GM21390 (cell line): ENCODE data around the gene METTL22.
"Not testable (repeated sequence)": the region's sequence is repeated elsewhere in the genome, so short reads cannot be mapped to it uniquely, and the experiment has no call there.

Experiments
- ATAC-seq: cut with Tn5 transposase; IDR thresholded peaks from one replicate; pipeline ENCODE4 v1.9.1; 2021; ENCODE audit not compliant: unreplicated experiment

METTL22 gene

GRCh38 chr16:8631373-8631772 lies 9.9 kb downstream of the METTL22 start:
- ATAC-seq, result no peak

GRCh38 chr16:8631818-8632465 lies 10.4 kb downstream of the METTL22 start:
- ATAC-seq, result no peak

GRCh38 chr16:8632675-8633182 lies 11.2 kb downstream of the METTL22 start:
- ATAC-seq, result no peak

- no peak for ATAC-seq
Observed at GRCh38 chr16:8634991-8635736, 13.7 kb downstream of the METTL22 start.

- no peak for ATAC-seq
Observed at GRCh38 chr16:8639694-8640093, 18.2 kb downstream of the METTL22 start.

- ATAC-seq, result no peak
Observed at GRCh38 chr16:8641671-8642070, 20.2 kb downstream of the METTL22 start.

- no peak for ATAC-seq
Observed at GRCh38 chr16:8642146-8642545, 20.6 kb downstream of the METTL22 start.

GRCh38 chr16:8644211-8645140 lies 23.0 kb downstream of the METTL22 start:
- ATAC-seq, result no peak

GRCh38 chr16:8645141-8645521 lies 23.6 kb downstream of the METTL22 start:
- ATAC-seq, result no peak

GRCh38 chr16:8645831-8646230 lies 24.3 kb downstream of the METTL22 start:
- ATAC-seq, result no peak

- ATAC-seq, result no peak
Observed at GRCh38 chr16:8646326-8647053, 25.0 kb downstream of the METTL22 start.

GRCh38 chr16:8647721-8648318 lies 26.3 kb downstream of the METTL22 start:
- no peak for ATAC-seq

GRCh38 chr16:8648877-8649276 lies 27.4 kb downstream of the METTL22 start:
- no peak for ATAC-seq

GRCh38 chr16:8649829-8650554 lies 28.5 kb downstream of the METTL22 start:
- ATAC-seq, result no peak

- not testable (repeated sequence) for ATAC-seq
Observed at GRCh38 chr16:8651958-8652357, 30.5 kb downstream of the METTL22 start.

GRCh38 chr16:8655184-8655717 lies 33.8 kb downstream of the METTL22 start:
- peak; percentile 85 for ATAC-seq

GRCh38 chr16:8656376-8656775 lies 34.9 kb downstream of the METTL22 start:
- ATAC-seq, result no peak

- no peak for ATAC-seq
Observed at GRCh38 chr16:8660841-8661301, 39.4 kb downstream of the METTL22 start.

- ATAC-seq, result no peak
Observed at GRCh38 chr16:8661703-8662102, 40.2 kb downstream of the METTL22 start.
